Fibroblast of the aortic adventitia (primary cell): ENCODE data around the gene IL17REL. TPM values are rescaled to one million over a fixed set of nuclear protein-coding genes. Genes with fewer than 3 reads are reported as not detected.
A peak's percentile ranks its signal among the peaks of the same experiment; 100 is the strongest.

ENCODE experiments used
- DNase-seq: peaks from one replicate; pipeline ENCODE4 v3.0.0-alpha.2; 2010; ENCODE audit warnings: low read depth
- H3K4me3 ChIP-seq: 2 replicates; pipeline ENCODE4 v1.5.1; 2011; ENCODE audit warnings: low read depth, mild to moderate bottlenecking, control low read depth, low read length, moderate library complexity
- CTCF ChIP-seq: IDR thresholded peaks from 2 replicates; pipeline ENCODE4 v1.5.1; 2011; ENCODE audit warnings: mild to moderate bottlenecking, low read length, control low read depth, inconsistent platforms; ENCODE audit not compliant: insufficient read depth
- total RNA-seq: library from RNA; depleted of rRNA; stranded (reverse); fragments of >200 nt; gene quantifications from 2 replicates; pipeline ENCODE4 v1.2.3, GENCODE V29; 2012; ENCODE audit warnings: low replicate concordance

IL17REL gene
- total RNA-seq, 1 donor = not detected

DNA sequence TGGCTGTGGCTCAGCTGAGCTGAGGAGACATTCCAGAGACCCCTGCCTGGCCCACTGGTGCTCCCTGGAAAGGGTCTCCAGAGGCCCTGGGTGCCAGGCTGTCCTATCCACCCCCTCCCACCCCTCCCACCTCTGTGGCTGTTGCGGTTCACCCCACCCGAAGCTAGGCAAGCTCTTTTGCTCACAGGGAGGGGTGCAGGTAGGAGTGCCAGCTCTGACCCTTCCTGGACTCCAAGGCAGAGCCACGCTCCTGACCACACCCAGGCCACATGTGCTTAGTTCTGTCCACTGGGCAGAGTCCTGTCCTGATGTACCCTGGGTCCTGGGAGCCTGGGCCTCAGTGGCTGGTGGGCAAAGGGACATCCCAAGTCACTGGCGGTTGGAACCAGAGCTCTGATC lies 16.4 kb downstream of the IL17REL start:
- DNase-seq = no peak
- TF ChIP-seq CTCF = no peak
- no peak overlapping the region for H3K4me3 ChIP-seq

DNA sequence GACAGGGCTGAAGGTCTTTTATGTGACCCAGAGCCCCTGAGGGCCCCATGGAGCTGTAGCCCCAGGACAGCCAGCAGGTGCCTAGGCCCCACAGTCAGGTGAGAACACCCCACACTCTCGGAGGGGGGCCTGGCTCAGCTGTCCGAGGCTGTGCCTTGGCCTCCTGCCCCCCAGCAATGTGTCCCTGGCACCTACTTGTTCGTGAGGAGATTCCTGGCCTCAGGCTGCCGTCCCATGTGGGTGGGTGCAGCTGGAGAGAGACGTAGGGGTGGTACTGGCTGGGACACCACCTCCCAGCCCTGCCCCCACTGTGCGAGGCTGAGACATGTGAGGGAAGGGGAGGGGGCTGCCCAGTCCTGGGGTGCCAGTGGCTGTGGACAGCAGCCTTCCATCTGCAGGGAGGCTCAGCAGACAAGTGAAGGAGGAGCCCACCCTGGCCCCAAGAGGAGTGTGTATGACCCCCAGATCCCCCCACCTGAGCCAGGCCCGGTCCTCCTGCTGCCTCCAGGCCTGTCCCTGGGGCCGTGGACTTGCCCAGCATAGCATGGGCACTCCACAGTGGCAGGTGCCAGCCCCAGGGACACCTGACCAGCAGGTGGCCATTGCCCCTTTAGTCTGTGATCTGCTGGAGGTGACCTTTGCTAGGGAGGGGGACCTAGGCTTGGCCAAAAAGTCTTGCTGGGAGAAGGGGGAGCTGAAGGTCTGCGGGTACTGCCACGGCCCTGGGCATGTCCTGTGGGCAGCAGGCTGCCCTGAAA lies 17.0 kb downstream of the IL17REL start:
- H3K4me3 ChIP-seq = no peak overlapping the region
- TF ChIP-seq CTCF = no peak
- DNase-seq = no peak

- no peak for TF ChIP-seq CTCF
- no peak for DNase-seq
- no peak overlapping the region for H3K4me3 ChIP-seq
Observed at GRCh38 chr22:49995041-49995360, 17.6 kb downstream of the IL17REL start.

DNA sequence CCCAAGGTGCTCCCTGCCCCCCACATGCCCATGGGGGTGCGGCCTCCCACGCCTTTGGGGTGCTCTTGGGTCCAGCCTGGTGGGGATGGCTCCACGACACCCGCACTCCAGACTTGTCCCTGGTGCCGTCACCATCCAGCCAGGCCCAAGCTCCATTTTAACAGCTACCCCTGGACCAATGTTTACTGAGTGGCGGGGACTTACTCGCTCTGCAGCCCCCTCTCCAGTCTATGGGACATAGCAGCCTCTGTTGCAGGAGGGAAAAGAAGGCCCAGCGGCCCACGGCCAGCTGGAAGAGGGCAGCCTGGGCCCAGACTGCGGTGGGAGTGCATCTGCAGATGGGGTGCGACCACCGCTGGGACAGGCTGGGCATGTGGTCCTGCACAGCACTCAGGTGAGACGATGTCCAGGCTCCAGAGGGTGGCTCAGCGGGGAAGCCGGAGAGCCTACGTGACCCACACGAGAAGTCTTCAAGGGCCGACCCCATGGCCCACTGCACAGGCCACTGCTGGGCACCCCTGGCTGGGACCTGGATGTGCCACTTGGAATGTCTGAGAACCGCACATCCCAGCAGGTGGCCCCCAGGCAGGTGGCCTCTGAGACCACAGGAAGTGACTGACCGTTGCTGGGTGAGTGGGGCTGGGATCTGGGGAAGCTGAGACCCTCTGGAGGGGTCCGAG lies 18.1 kb downstream of the IL17REL start:
- H3K4me3 ChIP-seq = no peak overlapping the region
- no peak for DNase-seq
- TF ChIP-seq CTCF = no peak

DNA sequence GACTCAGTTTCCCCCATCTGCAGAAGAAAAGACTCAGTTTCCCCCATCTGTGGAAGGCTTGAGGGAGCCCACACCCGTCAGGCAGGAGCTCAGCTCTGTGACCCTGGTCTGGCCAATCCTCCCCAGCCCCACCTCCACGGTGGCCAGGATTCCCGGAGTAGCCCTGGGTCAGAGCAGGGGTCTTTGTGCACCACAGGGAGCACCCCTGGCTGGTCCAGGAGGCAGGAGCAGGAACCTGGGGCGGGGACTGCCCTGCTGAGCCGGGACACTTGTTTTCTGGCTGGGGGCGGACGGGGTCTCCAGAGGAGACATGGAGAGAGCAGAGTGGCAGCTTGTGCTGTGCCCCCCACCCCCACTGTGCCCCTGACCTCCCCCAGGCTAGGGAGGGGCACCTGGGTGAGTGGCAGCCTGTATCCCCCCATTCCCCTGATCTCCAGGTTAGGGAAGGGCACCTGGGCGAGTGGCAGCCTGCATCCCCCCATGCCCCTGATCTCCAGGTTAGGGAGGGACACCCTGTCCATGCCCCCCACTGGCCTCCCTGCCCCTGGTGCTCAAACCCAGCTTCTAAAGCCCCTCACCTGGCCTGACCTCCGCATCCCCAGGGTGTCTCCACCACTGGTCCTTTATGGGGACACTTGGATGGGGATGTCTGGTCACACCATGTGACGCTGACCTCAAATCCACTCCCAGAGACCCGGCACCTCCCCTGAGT lies 18.8 kb downstream of the IL17REL start:
- H3K4me3 ChIP-seq = no peak overlapping the region
- TF ChIP-seq CTCF = no peak
- DNase-seq = no peak

DNA sequence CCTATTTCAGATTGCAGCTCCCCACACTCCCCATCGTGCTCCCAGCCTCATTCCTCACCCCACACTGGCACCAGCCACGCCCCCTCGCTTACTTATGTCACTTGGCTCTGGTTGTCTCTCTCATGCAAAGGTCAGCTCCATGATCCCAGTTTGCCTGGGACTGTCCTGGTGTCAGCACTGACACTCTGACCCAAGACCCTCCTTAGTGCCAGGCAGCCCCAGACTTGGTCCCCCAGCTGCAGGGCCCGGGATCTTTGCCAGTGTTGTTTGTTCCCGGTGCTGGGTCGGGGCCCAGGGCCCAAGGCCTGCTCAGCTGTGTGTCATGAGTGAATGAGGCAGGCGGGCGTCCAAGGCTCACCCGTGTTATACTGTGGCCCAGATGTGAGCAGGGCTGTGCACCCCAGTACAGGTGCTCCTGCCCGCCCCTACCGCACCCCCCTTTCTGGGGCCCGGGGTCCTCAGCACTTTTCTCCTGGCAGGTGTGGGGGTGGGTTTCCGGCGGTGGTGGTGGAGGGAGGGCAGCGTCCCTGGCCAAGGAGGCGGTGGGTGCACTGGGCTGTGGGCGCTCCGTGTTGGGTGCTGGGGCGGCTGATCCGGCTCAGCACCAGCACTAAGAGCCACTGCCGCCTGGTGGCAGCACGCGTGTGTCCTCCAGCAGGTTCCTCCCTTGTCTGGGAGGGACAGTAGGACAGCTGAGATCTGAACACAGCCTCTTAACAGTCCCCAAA lies 19.5 kb downstream of the IL17REL start:
- peak; percentile 35 for DNase-seq
- peak; percentile 66 for TF ChIP-seq CTCF
- no peak overlapping the region for H3K4me3 ChIP-seq
